ENCODE measurements around the gene CAMK1G.

Gene CAMK1G

DNA sequence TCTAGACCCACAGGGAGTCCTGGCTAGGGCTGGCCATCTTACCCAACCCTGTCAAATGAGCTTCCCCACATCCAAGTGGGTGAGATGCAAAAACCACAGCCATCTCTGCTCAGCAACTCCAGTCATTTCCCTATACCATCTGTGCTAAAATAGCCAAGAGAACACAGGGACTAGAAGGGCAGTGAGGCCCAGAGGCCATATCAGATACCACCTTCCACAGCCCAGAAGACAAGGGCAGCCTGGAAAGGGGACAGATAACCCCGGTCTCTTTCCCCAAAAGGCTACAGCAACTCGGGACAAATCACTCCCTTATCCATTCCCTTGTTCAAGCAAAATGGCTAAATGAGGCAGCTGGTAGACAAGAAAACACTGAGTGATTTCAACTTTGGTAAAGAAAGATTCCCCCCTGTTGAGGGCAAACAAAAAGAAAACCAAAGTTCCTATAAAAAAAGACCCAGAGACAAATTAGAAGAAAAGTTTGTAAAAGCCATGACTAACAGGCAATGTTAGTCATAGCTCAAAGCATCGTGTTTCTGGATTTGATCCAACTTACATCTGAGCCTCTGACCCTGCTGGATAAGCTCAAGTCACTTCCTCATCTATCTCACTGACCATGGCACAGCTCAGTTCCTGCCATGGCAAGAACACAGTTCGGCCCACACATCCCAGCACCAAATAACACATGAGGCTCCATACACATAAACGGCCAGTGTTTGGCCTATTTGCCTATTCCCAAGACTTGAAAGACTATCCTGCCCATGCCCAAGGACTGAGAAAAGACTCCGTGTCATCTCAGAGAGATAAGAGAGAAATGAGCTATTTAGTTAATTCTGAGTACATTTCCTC, 65.6 kb downstream of the CAMK1G start:
- H3K9me3 ChIP-seq (ENCODE audit: control insufficient read depth, low read length): no peaks in the 10 kb centered on the region
- WGBS, 2 experiments: 81% methylated on average over 6 of the region's 6 CpGs
- no peaks in the 10 kb centered on the region for H3K36me3 ChIP-seq (ENCODE audit: control insufficient read depth, insufficient read depth, low read length)
- no peak overlapping the region for H3K27ac ChIP-seq (ENCODE audit: insufficient read depth, low read depth, low read length, poor library complexity, severe bottlenecking)
- H3K4me3 ChIP-seq (ENCODE audit: insufficient read depth, low read depth, low read length): no peak overlapping the region
- H3K27me3 ChIP-seq (ENCODE audit: control insufficient read depth, insufficient read depth, low read length, poor library complexity, severe bottlenecking): no peaks in the 10 kb centered on the region
- peaks cover 9% of the 10 kb centered on the region for H3K4me1 ChIP-seq (ENCODE audit: control insufficient read depth, insufficient read depth, low read length)

DNA sequence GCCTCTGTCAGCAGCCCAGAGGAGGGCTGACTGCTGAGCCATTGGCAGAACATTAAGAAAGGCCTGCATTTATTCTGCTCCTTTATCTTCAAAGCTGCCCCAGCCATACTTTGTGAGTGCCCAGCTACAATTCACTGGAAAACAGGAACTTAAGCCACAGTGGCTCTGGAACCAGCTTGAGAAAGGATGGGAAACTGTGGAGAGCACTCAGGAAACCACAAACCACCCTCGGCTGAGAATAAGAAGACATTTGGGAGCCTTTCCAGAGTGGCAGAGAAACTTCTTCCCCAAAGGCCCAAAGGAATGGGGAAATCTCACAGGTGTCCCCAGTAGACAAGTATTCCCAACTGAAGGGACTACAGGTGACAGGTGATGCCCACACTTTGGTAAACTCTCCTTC, 66.9 kb downstream of the CAMK1G start:
- Histone ChIP-seq H3K27ac (ENCODE audit: insufficient read depth, low read depth, low read length, poor library complexity, severe bottlenecking) (no peak overlapping the region), H3K4me3 (ENCODE audit: insufficient read depth, low read depth, low read length) (no peak overlapping the region), H3K27me3 (ENCODE audit: control insufficient read depth, insufficient read depth, low read length, poor library complexity, severe bottlenecking) (no peaks in the 10 kb centered on the region), H3K4me1 (ENCODE audit: control insufficient read depth, insufficient read depth, low read length) (peaks cover 9% of the 10 kb centered on the region), H3K9me3 (ENCODE audit: control insufficient read depth, low read length) (no peaks in the 10 kb centered on the region), H3K36me3 (ENCODE audit: control insufficient read depth, insufficient read depth, low read length) (no peaks in the 10 kb centered on the region)
- WGBS, 2 experiments: 90 to 95% methylated on average over 1 of the region's 1 CpG

DNA sequence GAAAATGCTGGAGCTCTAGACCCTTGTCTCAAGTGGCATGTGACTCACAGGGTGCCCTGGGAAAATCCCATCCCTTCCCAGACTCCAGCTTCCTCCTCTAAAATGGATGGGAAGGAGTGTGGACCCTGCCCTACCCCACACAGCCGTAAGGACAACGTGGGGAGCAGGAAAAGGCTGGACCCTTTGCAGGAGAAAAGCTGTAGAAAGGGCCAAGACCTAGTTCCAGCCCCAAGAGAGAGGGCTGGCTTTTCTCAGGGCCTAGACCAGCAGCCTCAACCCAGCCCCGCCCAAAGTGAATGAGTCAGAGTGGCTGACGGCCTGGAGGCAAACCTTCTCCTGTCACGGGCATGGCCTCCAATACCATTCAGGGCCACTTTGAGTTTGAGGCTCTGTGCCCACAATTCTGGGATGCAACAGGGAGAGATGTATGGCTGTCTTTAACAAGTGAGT, 67.6 kb downstream of the CAMK1G start:
- no peak overlapping the region for H3K4me3 ChIP-seq (ENCODE audit: insufficient read depth, low read depth, low read length)
- no peak overlapping the region for H3K27ac ChIP-seq (ENCODE audit: insufficient read depth, low read depth, low read length, poor library complexity, severe bottlenecking)
- H3K36me3 ChIP-seq (ENCODE audit: control insufficient read depth, insufficient read depth, low read length): no peaks in the 10 kb centered on the region
- 82 to 84% methylated on average over 5 of the region's 5 CpGs for whole genome bisulfite sequencing, 2 experiments
- no peaks in the 10 kb centered on the region for H3K9me3 ChIP-seq (ENCODE audit: control insufficient read depth, low read length)
- no peaks in the 10 kb centered on the region for H3K27me3 ChIP-seq (ENCODE audit: control insufficient read depth, insufficient read depth, low read length, poor library complexity, severe bottlenecking)
- peaks cover 9% of the 10 kb centered on the region for H3K4me1 ChIP-seq (ENCODE audit: control insufficient read depth, insufficient read depth, low read length)

DNA sequence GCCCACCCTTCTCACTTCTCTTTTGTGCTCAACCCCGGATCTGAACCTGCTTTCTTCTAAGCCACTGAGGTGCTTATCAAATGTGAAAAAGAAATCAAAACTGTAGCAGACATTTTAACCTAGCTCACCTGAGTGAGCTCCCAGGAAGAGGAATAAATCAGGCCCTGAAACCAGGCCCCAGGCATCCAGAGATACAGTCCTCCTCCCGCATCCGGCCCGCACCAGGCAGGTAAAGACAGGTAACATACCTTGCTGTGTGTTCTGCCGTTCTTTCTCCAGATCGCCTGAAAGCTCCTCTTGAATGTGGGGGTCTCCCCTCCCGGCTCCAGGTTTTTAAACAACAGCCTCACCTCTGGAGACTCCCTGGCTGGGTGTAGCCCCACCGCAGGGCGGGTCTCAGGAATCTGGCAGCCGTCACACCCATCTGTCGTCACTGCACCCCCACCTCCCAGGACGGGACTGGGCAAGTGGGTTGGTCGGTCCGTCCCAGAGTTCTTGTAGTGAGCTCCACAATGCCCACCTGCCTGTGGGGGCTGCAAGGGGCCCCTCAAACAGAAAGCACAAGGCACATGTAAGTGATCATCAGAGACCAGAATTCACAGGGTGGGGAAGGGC, 68.7 kb downstream of the CAMK1G start, which contains the start of gene LAMB3:
LAMB3 (minus strand) TSS at position 305 of the 615 bp plus-strand sequence. CDS start 1,481 bp downstream, outside the sequence.
- no peak within 1 kb of the TSS for H3K4me3 ChIP-seq (ENCODE audit: insufficient read depth, low read depth, low read length)
- H3K27me3 ChIP-seq (ENCODE audit: control insufficient read depth, insufficient read depth, low read length, poor library complexity, severe bottlenecking): no peaks in the 10 kb centered on the region
- H3K4me1 ChIP-seq (ENCODE audit: control insufficient read depth, insufficient read depth, low read length): peaks cover 9% of the 10 kb centered on the region
- WGBS, 2 experiments: 86 to 88% methylated on average over 14 of the region's 14 CpGs
- no peaks in the 10 kb centered on the region for H3K9me3 ChIP-seq (ENCODE audit: control insufficient read depth, low read length)
- no peak within 1 kb of the TSS for H3K27ac ChIP-seq (ENCODE audit: insufficient read depth, low read depth, low read length, poor library complexity, severe bottlenecking)
- no peaks in the 10 kb centered on the region for H3K36me3 ChIP-seq (ENCODE audit: control insufficient read depth, insufficient read depth, low read length)

DNA sequence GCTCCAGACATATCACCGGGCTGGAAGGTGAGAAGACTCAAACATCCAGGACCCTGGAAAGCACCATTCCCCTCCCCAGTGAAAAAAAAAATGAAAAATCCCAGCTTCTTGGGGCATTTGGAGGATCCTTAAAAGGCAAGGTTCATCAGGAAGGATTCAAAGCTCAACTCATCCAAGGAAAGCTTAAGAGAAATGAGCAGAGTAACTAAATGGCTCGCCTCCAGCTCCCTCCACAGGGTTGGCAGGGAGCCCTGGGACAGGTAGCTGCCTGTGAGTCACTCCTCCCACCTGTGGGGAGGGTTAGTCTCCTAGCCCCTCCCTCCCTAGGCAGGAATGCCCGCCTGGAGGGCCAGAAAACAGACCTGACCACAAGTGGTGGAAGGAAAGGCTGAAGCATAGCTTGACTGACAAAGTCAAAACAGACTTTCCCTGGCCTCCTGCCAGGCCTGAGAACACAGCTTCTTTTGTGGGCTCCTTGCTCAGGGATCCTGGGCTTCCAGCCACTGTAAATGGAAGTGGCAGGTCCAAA, 69.4 kb downstream of the CAMK1G start:
- Histone ChIP-seq H3K36me3 (ENCODE audit: control insufficient read depth, insufficient read depth, low read length) (no peaks in the 10 kb centered on the region), H3K27me3 (ENCODE audit: control insufficient read depth, insufficient read depth, low read length, poor library complexity, severe bottlenecking) (no peaks in the 10 kb centered on the region), H3K4me3 (ENCODE audit: insufficient read depth, low read depth, low read length) (no peak overlapping the region), H3K27ac (ENCODE audit: insufficient read depth, low read depth, low read length, poor library complexity, severe bottlenecking) (no peak overlapping the region), H3K4me1 (ENCODE audit: control insufficient read depth, insufficient read depth, low read length) (peaks cover 9% of the 10 kb centered on the region), H3K9me3 (ENCODE audit: control insufficient read depth, low read length) (no peaks in the 10 kb centered on the region)
- WGBS, 2 experiments: 64 to 65% methylated on average over 3 of the region's 3 CpGs

DNA sequence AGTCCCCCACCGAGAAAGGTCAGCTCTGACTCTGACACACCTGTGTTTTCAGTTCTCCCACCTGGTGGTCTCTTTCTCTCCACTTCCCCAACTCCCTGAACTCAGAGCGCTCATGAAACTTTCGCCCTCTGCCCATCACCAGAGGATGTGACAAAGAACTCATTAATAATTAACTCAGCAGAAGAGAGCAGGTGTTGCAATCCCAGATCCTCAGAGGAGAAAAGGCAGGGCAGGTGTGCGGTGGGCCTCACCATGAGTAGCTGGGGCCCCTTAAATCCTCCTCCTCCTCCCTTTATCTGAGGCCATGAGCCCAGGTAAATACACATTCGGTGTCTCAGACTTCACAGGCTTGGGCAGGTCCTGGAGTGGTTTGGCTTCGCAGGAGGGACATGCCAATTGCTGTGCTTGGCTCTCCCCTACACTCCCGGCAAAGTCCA, 70.4 kb downstream of the CAMK1G start:
- whole genome bisulfite sequencing, 2 experiments: 94 to 95% methylated on average over 7 of the region's 7 CpGs
- Histone ChIP-seq H3K27ac (ENCODE audit: insufficient read depth, low read depth, low read length, poor library complexity, severe bottlenecking) (no peak overlapping the region), H3K4me1 (ENCODE audit: control insufficient read depth, insufficient read depth, low read length) (peaks cover 9% of the 10 kb centered on the region), H3K9me3 (ENCODE audit: control insufficient read depth, low read length) (no peaks in the 10 kb centered on the region), H3K36me3 (ENCODE audit: control insufficient read depth, insufficient read depth, low read length) (no peaks in the 10 kb centered on the region), H3K4me3 (ENCODE audit: insufficient read depth, low read depth, low read length) (no peak overlapping the region), H3K27me3 (ENCODE audit: control insufficient read depth, insufficient read depth, low read length, poor library complexity, severe bottlenecking) (no peaks in the 10 kb centered on the region)

DNA sequence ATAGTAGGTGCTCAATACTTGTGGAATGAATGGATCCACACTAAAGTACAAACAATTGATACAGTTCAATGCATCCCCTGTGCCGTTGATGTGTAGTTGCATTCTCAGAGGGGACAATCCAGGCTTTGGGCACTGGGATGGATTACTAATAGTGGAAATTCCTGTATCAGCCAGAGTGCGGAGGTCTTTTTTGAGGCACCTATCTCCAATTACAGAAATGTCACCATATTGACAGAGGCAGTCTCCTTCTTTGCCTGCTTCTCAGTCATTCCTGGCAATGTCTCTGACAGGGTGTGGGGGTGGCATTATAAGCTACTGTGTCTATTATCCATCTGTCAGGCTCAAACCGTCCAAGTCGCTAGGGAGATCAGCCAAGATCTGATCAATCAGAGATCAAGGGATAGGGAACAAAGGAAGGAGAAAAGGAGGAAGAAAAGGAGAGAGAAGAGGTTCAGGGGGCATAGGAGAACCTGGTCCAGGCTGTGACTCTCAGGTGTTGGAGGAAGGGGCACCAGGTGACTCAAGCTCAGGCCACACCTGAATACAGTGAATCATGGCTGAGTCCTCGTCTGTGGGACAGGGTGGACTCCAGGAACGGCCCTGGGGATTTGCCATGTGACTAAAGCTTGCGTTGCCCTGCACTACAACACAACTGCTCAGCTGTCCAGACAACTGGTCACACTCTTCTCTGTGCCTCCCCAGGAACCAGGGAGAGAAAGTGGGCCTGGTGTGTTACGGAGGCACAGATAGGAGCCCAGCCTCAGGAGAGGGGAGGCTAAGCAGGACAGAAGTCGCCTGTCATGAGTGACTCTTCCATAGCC, 72.1 kb downstream of the CAMK1G start:
- no peak overlapping the region for H3K27ac ChIP-seq (ENCODE audit: insufficient read depth, low read depth, low read length, poor library complexity, severe bottlenecking)
- H3K27me3 ChIP-seq (ENCODE audit: control insufficient read depth, insufficient read depth, low read length, poor library complexity, severe bottlenecking): no peaks in the 10 kb centered on the region
- no peaks in the 10 kb centered on the region for H3K36me3 ChIP-seq (ENCODE audit: control insufficient read depth, insufficient read depth, low read length)
- no peak overlapping the region for H3K4me3 ChIP-seq (ENCODE audit: insufficient read depth, low read depth, low read length)
- H3K4me1 ChIP-seq (ENCODE audit: control insufficient read depth, insufficient read depth, low read length): peaks cover 9% of the 10 kb centered on the region
- 93 to 95% methylated on average over 9 of the region's 9 CpGs for WGBS, 2 experiments
- H3K9me3 ChIP-seq (ENCODE audit: control insufficient read depth, low read length): no peaks in the 10 kb centered on the region

DNA sequence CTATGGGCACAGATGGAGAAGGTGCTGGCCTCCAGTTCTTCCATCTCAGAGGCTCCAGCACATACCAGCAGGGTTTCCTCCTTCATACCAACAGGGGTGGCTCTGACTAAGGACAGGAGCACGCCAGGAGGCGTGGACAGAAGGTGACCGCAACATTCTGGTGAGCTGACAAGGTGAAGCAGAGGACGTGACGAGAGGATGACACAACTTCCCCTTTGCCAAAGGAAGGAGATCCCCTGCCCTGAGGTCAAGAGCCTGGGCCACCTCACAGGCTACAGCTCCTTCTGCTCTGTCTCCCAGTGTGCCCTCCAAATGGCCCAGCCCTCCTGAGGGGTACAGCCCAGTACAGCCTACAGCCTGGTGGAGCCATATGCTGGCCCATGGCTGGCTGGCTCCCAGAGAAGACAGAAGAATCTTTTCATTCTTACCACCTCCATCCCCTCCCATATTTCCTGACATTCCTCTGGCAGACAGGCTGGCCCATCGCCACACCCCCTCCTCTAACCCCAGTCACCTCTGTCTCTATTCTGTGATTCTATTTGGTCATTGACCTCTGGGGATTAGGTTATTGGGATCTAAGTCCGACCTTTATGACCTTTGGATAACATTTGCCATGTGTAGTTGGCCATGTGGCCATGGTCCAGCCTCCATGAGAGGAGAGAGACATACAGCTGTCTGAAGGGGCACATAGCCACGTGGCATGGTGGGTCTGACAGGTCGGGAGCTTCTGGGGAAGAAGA, 73.8 kb downstream of the CAMK1G start:
- Histone ChIP-seq H3K27me3 (ENCODE audit: control insufficient read depth, insufficient read depth, low read length, poor library complexity, severe bottlenecking) (no peaks in the 10 kb centered on the region), H3K9me3 (ENCODE audit: control insufficient read depth, low read length) (no peaks in the 10 kb centered on the region), H3K4me3 (ENCODE audit: insufficient read depth, low read depth, low read length) (no peak overlapping the region), H3K4me1 (ENCODE audit: control insufficient read depth, insufficient read depth, low read length) (peaks cover 9% of the 10 kb centered on the region), H3K27ac (ENCODE audit: insufficient read depth, low read depth, low read length, poor library complexity, severe bottlenecking) (no peak overlapping the region), H3K36me3 (ENCODE audit: control insufficient read depth, insufficient read depth, low read length) (no peaks in the 10 kb centered on the region)
- 81 to 83% methylated on average over 9 of the region's 9 CpGs for whole genome bisulfite sequencing, 2 experiments

DNA sequence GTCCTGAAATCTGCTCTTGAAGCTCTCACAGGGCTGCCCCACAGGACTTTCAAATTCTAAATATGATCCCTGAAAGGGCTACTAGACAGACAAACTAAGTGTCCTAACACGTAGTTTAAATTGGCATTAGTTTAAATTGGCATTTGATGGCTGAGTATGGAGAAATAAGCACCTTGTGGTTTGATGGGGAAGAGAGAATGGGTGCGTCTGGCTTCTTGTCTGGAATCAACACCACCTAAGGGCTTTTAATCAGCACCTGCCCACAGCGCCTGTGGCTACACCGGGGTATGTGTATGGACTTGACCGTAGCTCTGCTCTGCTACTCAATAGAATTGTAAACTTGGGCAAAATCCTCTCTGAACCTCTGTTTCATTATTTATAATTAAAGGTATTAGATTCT, 74.4 kb downstream of the CAMK1G start:
- Histone ChIP-seq H3K27ac (ENCODE audit: insufficient read depth, low read depth, low read length, poor library complexity, severe bottlenecking) (no peak overlapping the region), H3K4me1 (ENCODE audit: control insufficient read depth, insufficient read depth, low read length) (peaks cover 5% of the 10 kb centered on the region), H3K36me3 (ENCODE audit: control insufficient read depth, insufficient read depth, low read length) (no peaks in the 10 kb centered on the region), H3K4me3 (ENCODE audit: insufficient read depth, low read depth, low read length) (no peak overlapping the region), H3K27me3 (ENCODE audit: control insufficient read depth, insufficient read depth, low read length, poor library complexity, severe bottlenecking) (no peaks in the 10 kb centered on the region), H3K9me3 (ENCODE audit: control insufficient read depth, low read length) (no peaks in the 10 kb centered on the region)
- WGBS, 2 experiments: 57% methylated on average over 5 of the region's 5 CpGs
